Measurements from ENCODE around the gene CNOT4. TPM values are rescaled to one million over a fixed set of nuclear protein-coding genes. Genes with fewer than 3 reads are reported as not detected.

CNOT4 gene
- total RNA-seq, 1 donor from 2014 or later: 22.8 TPM

- no peak overlapping the region for H3K4me3 Mint-ChIP-seq (ENCODE audit: unreplicated experiment)
- DNase-seq (ENCODE audit: extremely low spot score, unreplicated experiment): no peak
- no peaks in the 10 kb centered on the region for H3K9me3 Mint-ChIP-seq (ENCODE audit: unreplicated experiment)
- H3K36me3 Mint-ChIP-seq (ENCODE audit: unreplicated experiment): no peaks in the 10 kb centered on the region
- no peak for TF ChIP-seq CTCF (IDR thresholded peaks at IDR 0.05)
- no peaks in the 10 kb centered on the region for H3K27me3 Mint-ChIP-seq (ENCODE audit: unreplicated experiment)
- H3K4me1 Mint-ChIP-seq (ENCODE audit: unreplicated experiment): no peaks in the 10 kb centered on the region
- H3K27ac Mint-ChIP-seq (ENCODE audit: unreplicated experiment): no peak overlapping the region
These were observed 133.8 kb downstream of the CNOT4 start for GRCh38 chr7:135375908-135376699.

GRCh38 chr7:135374736-135375135, 135.2 kb downstream of the CNOT4 start:
- Mint-ChIP-seq H3K4me3 (ENCODE audit: unreplicated experiment) (no peak overlapping the region), H3K36me3 (ENCODE audit: unreplicated experiment) (peaks cover 4% of the 10 kb centered on the region), H3K27ac (ENCODE audit: unreplicated experiment) (no peak overlapping the region), H3K9me3 (ENCODE audit: unreplicated experiment) (no peaks in the 10 kb centered on the region), H3K4me1 (ENCODE audit: unreplicated experiment) (no peaks in the 10 kb centered on the region), H3K27me3 (ENCODE audit: unreplicated experiment) (no peaks in the 10 kb centered on the region)
- TF ChIP-seq CTCF (IDR thresholded peaks at IDR 0.05): no peak
- no peak for DNase-seq (ENCODE audit: extremely low spot score, unreplicated experiment)

GRCh38 chr7:135372222-135372621, 137.7 kb downstream of the CNOT4 start:
- Mint-ChIP-seq H3K27ac (ENCODE audit: unreplicated experiment) (no peak overlapping the region), H3K4me1 (ENCODE audit: unreplicated experiment) (no peaks in the 10 kb centered on the region), H3K27me3 (ENCODE audit: unreplicated experiment) (no peaks in the 10 kb centered on the region), H3K4me3 (ENCODE audit: unreplicated experiment) (no peak overlapping the region), H3K36me3 (ENCODE audit: unreplicated experiment) (peaks cover 4% of the 10 kb centered on the region), H3K9me3 (ENCODE audit: unreplicated experiment) (no peaks in the 10 kb centered on the region)
- no peak for DNase-seq (ENCODE audit: extremely low spot score, unreplicated experiment)
- no peak for TF ChIP-seq CTCF (IDR thresholded peaks at IDR 0.05)

- H3K9me3 Mint-ChIP-seq (ENCODE audit: unreplicated experiment): no peaks in the 10 kb centered on the region
- no peak for DNase-seq (ENCODE audit: extremely low spot score, unreplicated experiment)
- H3K27me3 Mint-ChIP-seq (ENCODE audit: unreplicated experiment): no peaks in the 10 kb centered on the region
- H3K36me3 Mint-ChIP-seq (ENCODE audit: unreplicated experiment): peaks cover 4% of the 10 kb centered on the region
- H3K4me3 Mint-ChIP-seq (ENCODE audit: unreplicated experiment): no peak overlapping the region
- no peak overlapping the region for H3K27ac Mint-ChIP-seq (ENCODE audit: unreplicated experiment)
- H3K4me1 Mint-ChIP-seq (ENCODE audit: unreplicated experiment): no peaks in the 10 kb centered on the region
- TF ChIP-seq CTCF (IDR thresholded peaks at IDR 0.05): no peak
These were observed 139.2 kb downstream of the CNOT4 start for GRCh38 chr7:135370656-135371055.

- Mint-ChIP-seq H3K27ac (ENCODE audit: unreplicated experiment) (no peak overlapping the region), H3K4me3 (ENCODE audit: unreplicated experiment) (no peak overlapping the region), H3K27me3 (ENCODE audit: unreplicated experiment) (no peaks in the 10 kb centered on the region), H3K4me1 (ENCODE audit: unreplicated experiment) (no peaks in the 10 kb centered on the region), H3K36me3 (ENCODE audit: unreplicated experiment) (peaks cover 4% of the 10 kb centered on the region), H3K9me3 (ENCODE audit: unreplicated experiment) (no peaks in the 10 kb centered on the region)
- no peak for DNase-seq (ENCODE audit: extremely low spot score, unreplicated experiment)
- TF ChIP-seq CTCF (IDR thresholded peaks at IDR 0.05): no peak
These were observed 140.5 kb downstream of the CNOT4 start for GRCh38 chr7:135369405-135369804.
